Thyroid gland (tissue), 4 donors: ENCODE measurements around the gene TUBA3C.

ENCODE experiments used
- CTCF ChIP-seq, 6 experiments: fragments of 200-600 bp in 3 of 6; fragments of 450-650 bp in 3 of 6; sonication (generic) in 3 of 6; IDR thresholded peaks; one replicate each; pipeline ENCODE4 v1.5.1; 2016 to 2019; ENCODE audit warnings: antibody characterized with exemption in 6 of 6, mild to moderate bottlenecking in 2 of 6, inconsistent platforms in 1 of 6, moderate library complexity in 1 of 6
- POLR2A ChIP-seq, 2 donors: fragments of 450-650 bp; IDR thresholded peaks; one replicate each; pipeline ENCODE4 v1.6.1; 2017; ENCODE audit warnings: antibody characterized with exemption in 2 of 2, mild to moderate bottlenecking in 2 of 2, moderate library complexity in 1 of 2

- no peak for TF ChIP-seq CTCF (IDR thresholded peaks at IDR 0.05)
- TF ChIP-seq POLR2A (IDR thresholded peaks at IDR 0.05): no peak
Observed at GRCh38 chr13:19150712-19151228, 30.9 kb downstream of the TUBA3C start.
